GM12878 (cell line): Measurements from ENCODE around the gene AP1M2. TPM values are rescaled to one million over a fixed set of nuclear protein-coding genes. Genes with fewer than 3 reads are reported as not detected.

Experiments
- ATAC-seq: fragments of 200-7000 bp; cut with Tn5 transposase; 3 replicates; pipeline ENCODE4 v1.9.1; 2020; ENCODE audit warnings: mild to moderate bottlenecking, moderate library complexity
- BruUV-seq: library from RNA; stranded (reverse); fragments of 400-500 nt; replicated peaks from 2 replicates; lab custom pipeline; 2021; lab: Mats Ljungman, UMichigan
- CTCF ChIA-PET: fragments of 300-600 bp; sonication (Branson Sonifier 250); formaldehyde crosslinking; extraction: SDS; loops from one replicate; lab custom pipeline; 2021; ENCODE audit warnings: inconsistent platforms; lab: Yijun Ruan, JAX
- POLR2A ChIA-PET: fragments of 350-600 bp; formaldehyde crosslinking; extraction: SDS; loops from one replicate; lab custom pipeline; 2021; ENCODE audit warnings: inconsistent platforms; lab: Charles Lee
- RAD21 ChIA-PET: fragments of 300-600 bp; sonication (Branson Sonifier 250); formaldehyde crosslinking; loops from one replicate; lab custom pipeline; 2023; ENCODE audit warnings: antibody characterized with exemption; ENCODE audit not compliant: unreplicated experiment; lab: Charles Lee
- SMC1A ChIA-PET: fragments of 300-600 bp; sonication (Branson Sonifier 250); formaldehyde crosslinking; loops from one replicate; lab custom pipeline; 2023; ENCODE audit not compliant: unreplicated experiment, uncharacterized antibody; lab: Charles Lee
- DNase-seq: peaks from one replicate; pipeline ENCODE4 v3.0.0-alpha.2; 2011; ENCODE audit warnings: low read depth, low spot score
- FAIRE-seq: peaks from 3 replicates; lab custom pipeline; 2011; peaks lifted over from hg19 to GRCh38; lab: Jason Lieb, UNC
- H2AFZ ChIP-seq: 2 replicates; pipeline ENCODE4 v1.6.0; 2011; ENCODE audit warnings: low read depth, low read length, control low read depth; ENCODE audit not compliant: control insufficient read depth
- H3K27ac ChIP-seq: 2 replicates; pipeline ENCODE4 v1.5.1; 2011; ENCODE audit warnings: control low read depth; ENCODE audit not compliant: control insufficient read depth, insufficient read depth
- H3K27me3 ChIP-seq, 2 experiments: replicated peaks in 1 of 2; 2 replicates each; pipeline versions ENCODE4 v1.6.0 to v1.6.1; 2011; ENCODE audit warnings: low read length in 1 of 2; ENCODE audit not compliant: control insufficient read depth in 2 of 2, insufficient read depth in 2 of 2
- H3K36me3 ChIP-seq, 2 experiments: 2 replicates each; pipeline ENCODE4 v1.5.1; 2011; ENCODE audit warnings: low read length in 1 of 2; ENCODE audit not compliant: control insufficient read depth in 2 of 2, insufficient read depth in 2 of 2
- H3K4me1 ChIP-seq: 2 replicates; pipeline ENCODE4 v1.6.1; 2011; ENCODE audit warnings: mild to moderate bottlenecking, low read length, moderate library complexity, mixed read lengths; ENCODE audit not compliant: control insufficient read depth, insufficient read depth
- H3K4me2 ChIP-seq: 2 replicates; pipeline ENCODE4 v1.6.0; 2011; ENCODE audit warnings: control low read depth; ENCODE audit not compliant: control insufficient read depth, insufficient read depth
- H3K4me3 ChIP-seq: fragments of 200-600 bp; sonication (generic); 2 replicates; pipeline ENCODE4 v1.5.1; 2016
- H3K79me2 ChIP-seq: 2 replicates; pipeline ENCODE4 v1.6.0; 2011; ENCODE audit warnings: low read length; ENCODE audit not compliant: control insufficient read depth, insufficient read depth
- H3K9ac ChIP-seq: 2 replicates; pipeline ENCODE4 v1.8.0; 2011; ENCODE audit warnings: low read length, control low read depth, mixed read lengths; ENCODE audit not compliant: control insufficient read depth, insufficient read depth
- H3K9me3 ChIP-seq: replicated peaks from 3 replicates; pipeline ENCODE4 v1.5.1; 2011; ENCODE audit warnings: mild to moderate bottlenecking, low read length; ENCODE audit not compliant: control insufficient read depth, insufficient read depth
- H4K20me1 ChIP-seq: 2 replicates; pipeline ENCODE4 v1.6.0; 2011; ENCODE audit not compliant: control insufficient read depth, insufficient read depth
- ATF2 ChIP-seq: IDR thresholded peaks from 2 replicates; pipeline ENCODE4 v1.6.1; 2012; ENCODE audit warnings: low read length, inconsistent platforms
- MTA2 ChIP-seq: fragments of 450-650 bp; IDR thresholded peaks from 2 replicates; pipeline ENCODE4 v1.6.1; 2016; ENCODE audit warnings: low read depth, mild to moderate bottlenecking, moderate library complexity
- WGBS: methylation state at CpG from one replicate; pipeline ENCODE4 v1.1.6; 2016; ENCODE audit warnings: low lambda C conversion rate; ENCODE audit not compliant: insufficient replicate concordance, insufficient coverage; ENCODE audit errors: missing lambda C conversion rate; 5-methylcytosine and 5-hydroxymethylcytosine counted together
- in situ Hi-C: fragments of 300-500 bp; cut with MboI; formaldehyde crosslinking; loops from 9 replicates; pipeline ENCODE4 v1.14.3; 2018; ENCODE audit warnings: mixed read lengths
- intact Hi-C: fragments of 100-400 bp; cut with micrococcal nuclease; formaldehyde crosslinking; loops from one replicate; pipeline ENCODE4 v1.14.2; 2022; ENCODE audit not compliant: unreplicated experiment
- polyA plus RNA-seq, 11 experiments: library from polyadenylated mRNA; depleted of rRNA in 4 of 11; unstranded in 6 of 11; stranded (reverse) in 5 of 11; fragments of >200 nt; fragmentation: Nextera tagmentation in 4 of 11; fragmentation: Illumina TruSeq in 1 of 11; extraction: Ambion mirVana in 4 of 11; extraction: Trizol in 1 of 11; gene quantifications; 1 replicate in 1 of 11; 2 replicates in 10 of 11; pipeline versions ENCODE4 v1.2.1 to v1.2.3, GENCODE V29; 2011 to 2016; ENCODE audit warnings: inconsistent platforms in 2 of 11, missing spikeins in 2 of 11, low read depth in 1 of 11
- total RNA-seq, 4 experiments: library from RNA; depleted of rRNA in 3 of 4; stranded (reverse); fragments of >200 nt in 3 of 4; fragmentation: Illumina TruSeq in 1 of 4; extraction: Trizol in 1 of 4; gene quantifications; 2 replicates each; pipeline versions ENCODE4 v1.2.1 to v1.2.3, GENCODE V29; 2013 to 2021
- TF ChIP-seq, protein P1 (sequence below): fragments of 450-650 bp; IDR thresholded peaks from 2 replicates; pipeline ENCODE4 v1.6.1; 2017; ENCODE audit warnings: low read depth, mild to moderate bottlenecking, moderate library complexity

Gene AP1M2
- total and polyA plus RNA-seq, 10 of the 15 experiments (the other 5 are each of a cell fraction or from before 2014, with no cell fraction given), result 0.72 TPM; not detected in 9

- TF ChIP-seq, protein P1, sequence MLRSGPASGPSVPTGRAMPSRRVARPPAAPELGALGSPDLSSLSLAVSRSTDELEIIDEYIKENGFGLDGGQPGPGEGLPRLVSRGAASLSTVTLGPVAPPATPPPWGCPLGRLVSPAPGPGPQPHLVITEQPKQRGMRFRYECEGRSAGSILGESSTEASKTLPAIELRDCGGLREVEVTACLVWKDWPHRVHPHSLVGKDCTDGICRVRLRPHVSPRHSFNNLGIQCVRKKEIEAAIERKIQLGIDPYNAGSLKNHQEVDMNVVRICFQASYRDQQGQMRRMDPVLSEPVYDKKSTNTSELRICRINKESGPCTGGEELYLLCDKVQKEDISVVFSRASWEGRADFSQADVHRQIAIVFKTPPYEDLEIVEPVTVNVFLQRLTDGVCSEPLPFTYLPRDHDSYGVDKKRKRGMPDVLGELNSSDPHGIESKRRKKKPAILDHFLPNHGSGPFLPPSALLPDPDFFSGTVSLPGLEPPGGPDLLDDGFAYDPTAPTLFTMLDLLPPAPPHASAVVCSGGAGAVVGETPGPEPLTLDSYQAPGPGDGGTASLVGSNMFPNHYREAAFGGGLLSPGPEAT, result 0 out of 2 replicates have a peak, but pooled peaks have one; percentile 26
- TF ChIP-seq MTA2, result 0 out of 2 replicates have a peak, but pooled peaks have one; percentile 14
Observed at GRCh38 chr19:10565028-10565566, 22.0 kb downstream of the AP1M2 start (continued).

- intact Hi-C loops, result no loop called here
- WGBS, result 86% methylated on average over 5 of the region's 5 CpGs
- FAIRE-seq (no peak), DNase-seq (no peak), ATAC-seq (no peak)
- POLR2A ChIA-PET, result no interaction called here
- Histone ChIP-seq H3K36me3 (peaks cover 8 to 9% of the 10 kb centered on the region in 2 experiments), H3K27ac (no peak overlapping the region), H3K4me2 (no peak overlapping the region), H2AFZ (no peak overlapping the region), H3K79me2 (peaks cover 13% of the 10 kb centered on the region), H3K9me3 (no peaks in the 10 kb centered on the region), H3K27me3 (no peaks in the 10 kb centered on the region), H3K9ac (no peak overlapping the region), H4K20me1 (no peaks in the 10 kb centered on the region), H3K4me1 (peaks cover 18% of the 10 kb centered on the region), H3K4me3 (no peak overlapping the region)
- RAD21 ChIA-PET, result no interaction called here
- TF ChIP-seq ATF2, result no peak
- BruUV-seq, result TSS peak; percentile 59
- CTCF ChIA-PET, result interaction anchor here (1.3 to 1.8 kb wide), 2 partner anchors 21 to 56 kb away, joined by 3 read pairs; no protein-coding TSS in a partner anchor
- SMC1A ChIA-PET, result no interaction called here
- in situ Hi-C loops, result no loop called here
Observed at GRCh38 chr19:10562609-10563008, 24.5 kb downstream of the AP1M2 start.
